HG03139 (cell line): Measurements from ENCODE around the gene ETV6.
"Not testable (repeated sequence)": the region's sequence is repeated elsewhere in the genome, so short reads cannot be mapped to it uniquely, and the experiment has no call there.

ENCODE experiments used
- ATAC-seq: cut with Tn5 transposase; IDR thresholded peaks from one replicate; pipeline ENCODE4 v1.9.1; 2021; ENCODE audit not compliant: unreplicated experiment

The ETV6 gene

GRCh38 chr12:11905534-11905933 lies 256.1 kb downstream of the ETV6 start:
- ATAC-seq: no peak

GRCh38 chr12:11906286-11906935 lies 256.9 kb downstream of the ETV6 start:
- ATAC-seq: no peak

- ATAC-seq: no peak
These were observed 258.2 kb downstream of the ETV6 start for GRCh38 chr12:11907625-11908024.

- ATAC-seq: not testable (repeated sequence)
These were observed 259.9 kb downstream of the ETV6 start for GRCh38 chr12:11909406-11909805.

- no peak for ATAC-seq
These were observed 266.6 kb downstream of the ETV6 start for GRCh38 chr12:11916113-11916512.

GRCh38 chr12:11916771-11917170 lies 267.3 kb downstream of the ETV6 start:
- ATAC-seq: no peak

- ATAC-seq: no peak
These were observed 268.0 kb downstream of the ETV6 start for GRCh38 chr12:11917501-11917900.

GRCh38 chr12:11920231-11920630 lies 270.8 kb downstream of the ETV6 start:
- no peak for ATAC-seq

- ATAC-seq: no peak
These were observed 272.9 kb downstream of the ETV6 start for GRCh38 chr12:11922361-11922760.

GRCh38 chr12:11923067-11923466 lies 273.6 kb downstream of the ETV6 start:
- no peak for ATAC-seq

GRCh38 chr12:11927286-11927935 lies 277.9 kb downstream of the ETV6 start:
- no peak for ATAC-seq

GRCh38 chr12:11929714-11930113 lies 280.2 kb downstream of the ETV6 start:
- no peak for ATAC-seq

GRCh38 chr12:11939223-11939622 lies 289.7 kb downstream of the ETV6 start:
- no peak for ATAC-seq

GRCh38 chr12:11941606-11942337 lies 292.3 kb downstream of the ETV6 start:
- ATAC-seq: no peak

- no peak for ATAC-seq
These were observed 294.6 kb downstream of the ETV6 start for GRCh38 chr12:11943919-11944700.
